ENCODE data around the gene PLA1A.

Gene PLA1A

GRCh38 chr3:119672776-119673175 is 75.1 kb downstream of the PLA1A start:
- TF ChIP-seq SIN3A (IDR thresholded peaks at IDR 0.05; ENCODE audit: borderline replicate concordance, insufficient read depth, low read length) = no peak
- TF ChIP-seq FOXP2 (optimal IDR thresholded peaks at IDR 0.05; ENCODE audit: borderline replicate concordance, extremely low read depth, extremely low read length, insufficient read depth) = no peak
- TF ChIP-seq REST (IDR thresholded peaks at IDR 0.05; ENCODE audit: insufficient read depth in 1 of 2, low read depth in 2 of 2, low read length in 2 of 2) = no peak
- no peak for TF ChIP-seq TAF1 (IDR thresholded peaks at IDR 0.05; ENCODE audit: borderline replicate concordance, insufficient read depth, low read length)

- TF ChIP-seq FOXP2 (optimal IDR thresholded peaks at IDR 0.05; ENCODE audit: borderline replicate concordance, extremely low read depth, extremely low read length, insufficient read depth) (no peak), SIN3A (IDR thresholded peaks at IDR 0.05; ENCODE audit: borderline replicate concordance, insufficient read depth, low read length) (no peak), TAF1 (IDR thresholded peaks at IDR 0.05; ENCODE audit: borderline replicate concordance, insufficient read depth, low read length) (no peak), POLR2AphosphoS5 (IDR thresholded peaks at IDR 0.05; ENCODE audit: low read depth, low read length) (no peak), REST (IDR thresholded peaks at IDR 0.05; ENCODE audit: insufficient read depth in 1 of 2, low read depth in 2 of 2, low read length in 2 of 2) (no peak)
Observed at GRCh38 chr3:119673875-119674274, 76.2 kb downstream of the PLA1A start.

- TF ChIP-seq FOXP2 (optimal IDR thresholded peaks at IDR 0.05; ENCODE audit: borderline replicate concordance, extremely low read depth, extremely low read length, insufficient read depth) (no peak), TAF1 (IDR thresholded peaks at IDR 0.05; ENCODE audit: borderline replicate concordance, insufficient read depth, low read length) (no peak), REST (IDR thresholded peaks at IDR 0.05; ENCODE audit: insufficient read depth in 1 of 2, low read depth in 2 of 2, low read length in 2 of 2) (no peak), SIN3A (IDR thresholded peaks at IDR 0.05; ENCODE audit: borderline replicate concordance, insufficient read depth, low read length) (no peak), POLR2AphosphoS5 (IDR thresholded peaks at IDR 0.05; ENCODE audit: low read depth, low read length) (no peak)
Observed at GRCh38 chr3:119675188-119675874, 77.6 kb downstream of the PLA1A start.

DNA sequence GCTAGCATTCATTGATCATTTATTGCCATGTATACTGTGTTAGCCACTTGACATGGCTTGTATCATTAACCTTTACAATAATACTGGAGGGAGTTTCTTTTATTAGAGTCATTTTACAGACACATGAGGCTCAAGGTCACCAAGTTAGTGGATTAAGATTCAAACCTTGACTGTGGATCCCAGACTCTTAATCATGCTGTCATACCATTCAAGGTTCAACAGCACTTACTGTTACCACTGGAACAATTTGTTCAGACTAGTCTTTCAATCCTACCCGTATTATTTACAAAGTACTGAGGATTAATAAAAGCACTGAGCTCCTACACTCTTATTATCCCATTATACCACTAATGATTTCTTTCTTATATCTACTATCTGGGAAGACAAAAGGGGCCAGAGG is 78.3 kb downstream of the PLA1A start:
- TF ChIP-seq POLR2AphosphoS5 (IDR thresholded peaks at IDR 0.05; ENCODE audit: low read depth, low read length) = no peak
- TF ChIP-seq SIN3A (IDR thresholded peaks at IDR 0.05; ENCODE audit: borderline replicate concordance, insufficient read depth, low read length) = no peak
- TF ChIP-seq TAF1 (IDR thresholded peaks at IDR 0.05; ENCODE audit: borderline replicate concordance, insufficient read depth, low read length) = no peak
- no peak for TF ChIP-seq FOXP2 (optimal IDR thresholded peaks at IDR 0.05; ENCODE audit: borderline replicate concordance, extremely low read depth, extremely low read length, insufficient read depth)
- no peak for TF ChIP-seq REST (IDR thresholded peaks at IDR 0.05; ENCODE audit: insufficient read depth in 1 of 2, low read depth in 2 of 2, low read length in 2 of 2)
